GM19238 (cell line): ENCODE measurements around the gene HMG20B.

Source experiments
- DNase-seq: peaks from one replicate; pipeline ENCODE4 v3.0.0; 2011; ENCODE audit warnings: low spot score; ENCODE audit not compliant: insufficient read length

HMG20B gene

GRCh38 chr19:3620817-3621547 is 48.2 kb downstream of the HMG20B start:
- DNase-seq: no peak

GRCh38 chr19:3621689-3622088 is 48.9 kb downstream of the HMG20B start:
- DNase-seq: no peak

GRCh38 chr19:3622224-3622623 is 49.5 kb downstream of the HMG20B start:
- no peak for DNase-seq

GRCh38 chr19:3623716-3624115 is 51.0 kb downstream of the HMG20B start:
- no peak for DNase-seq

GRCh38 chr19:3625996-3626472 is 53.3 kb downstream of the HMG20B start:
- no peak for DNase-seq

GRCh38 chr19:3626473-3627350 is 54.0 kb downstream of the HMG20B start, which contains the start of gene CACTIN:
Gene CACTIN, minus strand, starts transcription at chr19:3626790. Its CDS starts 28 bp downstream, at chr19:3626762.
- peak; percentile 100 for DNase-seq

- DNase-seq: no peak
These were observed 54.6 kb downstream of the HMG20B start for GRCh38 chr19:3627351-3627723.
